SK-N-MC (cell line): ENCODE measurements around the gene PCDHA13.
"Not testable (repeated sequence)": the region's sequence is repeated elsewhere in the genome, so short reads cannot be mapped to it uniquely, and the experiment has no call there.

ENCODE experiments used
- EZH2 ChIP-seq: fragments of 200-600 bp; sonication (generic); IDR thresholded peaks from one replicate; pipeline ENCODE4 v1.6.1; 2017; ENCODE audit warnings: antibody characterized with exemption
- FOXP2 ChIP-seq: optimal IDR thresholded peaks from 2 replicates; pipeline ENCODE3; 2011; ENCODE audit warnings: mild to moderate bottlenecking, moderate library complexity; ENCODE audit not compliant: insufficient read depth; ENCODE audit errors: extremely low read length, control extremely low read depth
- POLR2AphosphoS5 ChIP-seq: IDR thresholded peaks from 2 replicates; pipeline ENCODE4 v1.6.1; 2012; ENCODE audit warnings: mild to moderate bottlenecking, low read depth, low read length, borderline replicate concordance

DNA sequence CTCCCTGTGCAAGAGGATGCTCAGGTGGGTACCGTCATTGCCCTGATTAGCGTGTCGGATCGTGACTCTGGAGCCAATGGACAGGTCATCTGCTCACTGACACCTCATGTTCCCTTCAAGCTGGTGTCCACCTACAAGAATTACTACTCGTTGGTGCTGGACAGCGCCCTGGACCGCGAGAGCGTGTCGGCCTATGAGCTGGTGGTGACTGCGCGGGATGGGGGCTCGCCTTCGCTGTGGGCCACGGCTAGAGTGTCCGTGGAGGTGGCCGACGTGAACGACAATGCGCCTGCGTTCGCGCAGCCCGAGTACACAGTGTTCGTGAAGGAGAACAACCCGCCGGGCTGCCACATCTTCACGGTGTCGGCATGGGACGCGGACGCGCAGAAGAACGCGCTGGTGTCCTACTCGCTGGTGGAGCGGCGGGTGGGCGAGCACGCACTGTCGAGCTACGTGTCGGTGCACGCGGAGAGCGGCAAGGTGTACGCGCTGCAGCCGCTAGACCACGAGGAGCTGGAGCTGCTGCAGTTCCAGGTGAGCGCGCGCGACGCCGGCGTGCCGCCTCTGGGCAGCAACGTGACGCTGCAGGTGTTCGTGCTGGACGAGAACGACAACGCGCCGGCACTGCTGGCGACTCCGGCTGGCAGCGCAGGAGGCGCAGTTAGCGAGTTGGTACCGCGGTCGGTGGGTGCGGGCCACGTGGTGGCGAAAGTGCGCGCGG is 5.2 kb upstream of the PCDHA13 start:
- not testable (repeated sequence) for TF ChIP-seq POLR2AphosphoS5, EZH2, FOXP2
